CD1c-positive myeloid dendritic cell (primary cell): ENCODE results near the gene IGSF11.

Source experiments
- DNase-seq: peaks from one replicate; pipeline ENCODE4 v3.0.0-alpha.2; 2016; ENCODE audit errors: extremely low spot score

Gene IGSF11

DNA sequence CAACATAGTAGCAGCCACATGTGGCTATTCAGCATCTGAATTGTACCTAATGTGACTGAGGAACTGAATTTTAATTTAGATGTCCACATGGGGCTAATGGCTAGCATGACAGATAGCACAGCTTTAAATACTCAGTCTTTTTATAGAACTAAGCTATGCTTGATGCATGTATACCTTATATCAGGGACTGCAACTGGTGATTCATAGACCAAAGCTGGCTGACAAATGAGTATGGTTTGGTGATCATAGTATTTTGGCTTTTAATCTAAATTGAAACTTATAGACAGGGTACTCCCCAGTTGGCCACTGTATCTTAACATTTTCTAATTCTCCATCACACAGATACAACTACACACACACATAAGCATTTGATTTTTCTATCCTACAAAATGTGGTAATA is 83.6 kb downstream of the IGSF11 start:
- DNase-seq: no peak

DNA sequence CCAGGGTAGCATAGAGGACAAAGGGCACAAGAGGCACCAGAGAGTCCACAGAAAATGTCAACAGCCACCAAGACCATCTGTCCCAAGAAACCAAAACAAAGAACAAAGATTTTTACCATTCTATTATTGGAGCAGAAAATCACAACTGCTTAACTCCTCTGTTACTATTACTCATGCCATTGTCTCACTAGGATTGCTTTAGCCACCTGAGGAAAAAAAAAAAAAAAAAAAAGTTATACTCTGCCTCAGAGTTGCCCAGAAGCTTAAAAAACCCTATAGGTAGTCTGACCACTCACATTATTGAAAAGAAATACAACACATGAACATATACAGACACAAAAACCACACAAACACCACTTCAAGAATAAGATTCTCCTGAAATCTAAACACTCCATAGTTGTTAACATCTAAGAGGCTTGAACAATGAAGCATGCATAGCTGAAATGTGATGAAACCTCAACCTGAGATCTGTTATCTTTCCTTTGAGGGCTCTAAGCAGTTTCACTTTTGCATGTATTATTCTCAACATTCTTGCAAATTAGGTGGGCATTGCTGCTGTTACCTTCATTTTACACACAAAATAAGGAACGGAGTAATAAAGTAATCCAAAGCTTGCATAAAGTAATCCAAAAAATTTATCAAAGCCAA is 85.4 kb downstream of the IGSF11 start:
- no peak for DNase-seq

DNA sequence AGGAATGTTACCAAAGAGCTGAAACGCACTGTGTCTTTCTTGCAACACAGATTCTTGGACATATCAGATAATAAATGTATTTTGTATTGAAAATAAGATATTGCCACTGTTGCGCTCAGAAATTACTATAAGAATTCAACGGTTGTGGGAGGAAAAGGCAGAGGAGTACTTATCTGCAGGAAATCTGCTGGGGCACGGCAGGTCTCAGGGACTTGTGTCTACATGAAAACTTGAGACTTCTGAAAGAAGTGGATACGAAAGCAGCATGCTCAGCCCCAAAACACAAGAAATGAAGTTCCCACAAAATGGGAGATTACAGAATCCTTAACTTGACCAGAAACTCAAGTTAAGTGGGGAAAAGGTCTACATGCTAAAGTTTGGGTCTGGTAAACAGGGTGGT is 86.5 kb downstream of the IGSF11 start:
- DNase-seq: no peak

DNA sequence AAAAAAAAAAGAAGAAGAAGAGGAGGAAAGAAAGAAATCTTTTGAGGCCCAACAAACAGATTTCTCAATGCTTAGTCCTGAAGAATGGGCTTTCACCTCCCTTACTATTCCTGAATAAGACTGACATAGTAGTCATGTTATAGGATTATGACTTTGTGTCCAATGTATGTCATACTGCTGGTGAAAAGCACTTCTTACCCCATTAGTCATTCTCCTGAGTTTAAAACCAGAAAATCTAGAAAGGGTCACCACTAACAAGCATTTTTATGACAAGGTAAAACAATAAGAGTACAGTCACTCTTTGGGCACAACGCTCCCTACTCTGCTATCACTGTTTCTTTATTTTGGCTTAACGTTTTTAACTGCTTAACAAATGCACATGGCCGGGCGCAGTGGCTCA is 88.2 kb downstream of the IGSF11 start:
- no peak for DNase-seq

DNA sequence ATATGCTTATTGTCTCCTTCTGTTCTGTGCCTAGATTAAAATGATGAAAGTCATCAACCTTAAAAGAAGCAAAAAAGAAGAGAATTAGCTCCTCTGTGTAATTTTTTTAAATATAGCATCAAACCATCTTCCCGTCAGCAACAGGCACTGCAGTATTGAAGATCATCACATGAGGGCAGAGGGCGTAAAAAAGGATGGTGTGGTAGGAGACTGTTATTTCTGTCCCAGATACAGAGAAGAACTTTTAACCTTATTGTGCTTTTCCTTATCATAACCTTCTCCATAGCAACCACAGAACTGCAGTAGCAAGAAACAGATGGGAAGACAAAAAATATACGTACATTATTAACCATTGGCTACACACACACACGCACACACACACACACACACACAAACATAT is 88.8 kb downstream of the IGSF11 start:
- DNase-seq: no peak

DNA sequence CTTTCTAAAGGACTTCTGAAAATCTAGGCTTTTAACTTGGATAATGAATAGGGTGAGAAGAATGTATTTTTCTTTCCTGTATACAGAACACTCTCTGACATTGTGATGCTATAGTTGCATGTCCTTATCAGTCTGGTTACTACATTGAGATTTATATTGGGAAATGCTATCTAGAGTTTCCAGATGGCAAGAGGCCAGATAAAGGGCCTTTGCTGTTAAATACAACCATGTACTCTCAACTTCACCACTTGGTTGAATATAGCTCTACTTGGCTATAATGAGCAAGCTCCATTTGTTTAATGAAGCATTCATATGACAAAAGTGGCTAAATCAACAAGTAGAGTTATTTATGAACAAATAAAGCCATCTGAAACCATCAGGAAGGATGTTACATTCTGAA is 91.0 kb downstream of the IGSF11 start:
- DNase-seq: no peak

DNA sequence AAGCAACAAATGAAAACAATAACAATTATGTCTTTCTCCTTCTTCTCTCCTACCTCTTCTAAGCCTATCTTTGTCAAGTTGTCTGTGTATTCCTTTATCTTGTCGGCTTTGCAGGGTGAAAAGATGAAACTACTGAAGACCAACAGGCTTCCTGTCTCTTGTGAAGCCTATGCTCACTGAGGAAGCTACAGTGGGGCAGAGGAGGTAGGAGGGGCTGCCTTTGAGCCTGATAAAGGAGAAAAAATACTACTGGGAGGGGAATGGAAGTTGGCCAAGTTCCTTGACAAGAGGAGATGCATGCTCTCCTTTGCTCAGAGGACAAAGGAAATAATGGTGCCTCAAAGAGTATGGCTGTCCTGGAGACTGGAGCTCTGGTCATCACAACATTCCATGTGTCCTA is 92.0 kb downstream of the IGSF11 start:
- DNase-seq: no peak

DNA sequence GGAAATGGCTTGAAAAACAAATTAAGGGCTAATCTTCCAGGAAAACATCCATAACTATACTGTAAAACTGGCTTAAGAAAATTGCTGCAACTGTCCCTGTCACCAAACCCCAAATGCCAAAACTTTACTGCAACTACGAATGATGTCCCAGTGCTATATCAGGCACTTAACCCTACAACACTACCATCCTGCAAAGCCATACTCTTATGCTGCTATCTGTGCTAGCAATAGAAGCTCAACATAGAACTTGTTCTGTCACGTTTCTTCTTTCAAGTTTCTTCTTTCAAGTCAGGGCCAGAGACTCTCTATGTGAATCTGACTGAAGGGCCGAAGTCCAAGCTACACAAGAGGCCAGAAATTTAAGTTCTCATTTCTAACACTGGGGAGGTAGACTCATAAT is 92.5 kb downstream of the IGSF11 start:
- DNase-seq: no peak

DNA sequence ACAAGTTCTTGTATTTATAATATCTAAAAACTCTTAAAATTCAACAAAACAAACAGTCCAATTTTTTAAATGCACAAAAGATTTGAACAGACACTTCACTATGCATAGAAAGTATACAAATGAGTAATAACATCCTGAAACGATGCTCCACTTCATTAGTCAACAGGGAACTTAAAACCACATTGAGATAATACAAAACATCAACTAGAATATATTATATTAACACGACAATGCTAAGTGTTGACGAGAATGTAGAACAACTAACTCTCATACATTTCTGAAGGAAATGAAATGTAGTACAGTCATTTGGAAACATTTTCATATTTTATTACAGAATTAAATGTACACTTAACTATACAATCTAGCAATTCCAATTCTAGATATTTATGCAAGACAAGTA is 93.4 kb downstream of the IGSF11 start:
- no peak for DNase-seq

DNA sequence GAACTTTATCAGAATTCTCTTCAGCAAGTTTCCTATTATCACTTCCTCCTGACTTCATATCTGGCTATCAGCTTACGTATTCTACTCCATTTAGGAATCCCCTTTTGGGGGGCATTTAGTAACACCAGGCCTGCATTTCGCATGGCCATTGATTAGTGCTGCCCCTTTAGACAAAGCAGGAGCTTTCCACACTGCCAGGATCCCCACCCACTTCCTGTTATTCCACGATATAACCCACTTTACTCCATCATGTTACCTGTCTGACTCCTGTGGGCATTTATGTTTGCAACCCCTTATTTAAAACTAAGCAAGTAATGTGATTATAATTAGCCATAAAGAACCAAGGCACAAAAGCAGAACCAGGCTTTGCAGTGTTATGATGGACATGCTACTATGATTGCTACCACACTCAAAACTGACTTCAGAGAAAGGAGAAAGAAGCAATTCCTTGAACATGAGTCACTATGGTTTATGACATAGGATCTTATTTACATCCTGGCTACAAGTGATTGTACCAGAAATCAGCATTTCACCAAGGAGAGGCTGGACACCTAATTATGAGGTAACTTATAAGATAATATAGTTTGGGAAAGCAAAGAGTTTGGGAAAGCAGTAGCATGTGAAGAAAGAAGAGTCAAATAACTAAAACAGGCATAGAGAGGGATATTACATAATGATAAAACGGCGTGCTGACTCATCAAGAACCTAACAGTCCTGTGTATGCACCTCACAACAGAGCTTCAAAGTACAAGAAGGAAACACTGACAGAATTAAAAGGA is 96.3 kb downstream of the IGSF11 start:
- no peak for DNase-seq

DNA sequence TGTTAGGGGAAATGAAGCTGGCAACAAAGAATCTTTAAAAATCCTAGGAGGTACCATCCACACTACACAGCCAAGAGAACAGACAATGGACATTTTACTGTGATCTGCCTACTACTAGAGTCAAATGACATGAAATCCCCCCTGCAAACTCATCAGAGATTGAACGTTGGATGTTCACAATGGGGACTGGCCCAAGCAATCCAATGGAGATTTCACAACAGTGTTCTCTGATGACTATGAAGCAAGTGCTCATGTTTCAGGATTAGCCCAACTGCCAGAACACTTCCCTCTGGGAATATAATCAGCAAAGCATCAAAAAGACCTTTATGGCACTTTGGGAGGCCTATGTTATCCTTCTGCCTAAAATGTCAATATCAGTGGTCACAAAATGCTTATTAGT is 97.8 kb downstream of the IGSF11 start:
- no peak for DNase-seq

DNA sequence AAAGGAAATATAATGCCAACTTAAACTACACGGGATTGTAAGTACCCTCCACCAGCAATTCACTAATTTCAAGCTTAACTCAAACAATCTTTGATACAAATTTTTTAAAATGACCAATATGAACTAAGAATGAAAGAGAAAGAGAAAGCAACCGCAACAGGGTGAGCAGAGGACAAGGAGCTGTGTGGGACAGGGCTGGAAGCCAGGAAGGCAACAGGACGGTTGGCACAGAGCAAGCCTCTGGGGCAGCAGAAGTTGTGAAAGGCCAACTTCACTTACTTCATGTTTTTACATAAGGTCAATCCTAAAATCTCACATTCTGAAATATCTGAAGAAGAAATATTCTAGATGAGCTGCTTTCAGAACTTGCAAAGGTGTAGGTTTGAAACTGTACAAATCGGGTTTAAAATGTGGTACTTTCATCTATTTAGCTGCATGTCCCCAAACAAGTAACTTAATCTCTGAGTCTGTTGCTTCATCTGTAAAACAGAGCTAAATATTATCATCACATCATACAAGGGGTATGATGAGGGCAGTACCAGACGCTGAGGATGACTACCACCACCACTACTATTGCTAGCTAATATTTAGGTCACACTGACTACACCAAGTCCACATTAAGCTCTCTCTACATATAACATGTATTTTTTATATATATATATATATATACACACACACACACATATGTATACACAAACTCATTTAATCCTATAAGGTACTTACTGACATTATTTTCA is 101.7 kb downstream of the IGSF11 start:
- no peak for DNase-seq

DNA sequence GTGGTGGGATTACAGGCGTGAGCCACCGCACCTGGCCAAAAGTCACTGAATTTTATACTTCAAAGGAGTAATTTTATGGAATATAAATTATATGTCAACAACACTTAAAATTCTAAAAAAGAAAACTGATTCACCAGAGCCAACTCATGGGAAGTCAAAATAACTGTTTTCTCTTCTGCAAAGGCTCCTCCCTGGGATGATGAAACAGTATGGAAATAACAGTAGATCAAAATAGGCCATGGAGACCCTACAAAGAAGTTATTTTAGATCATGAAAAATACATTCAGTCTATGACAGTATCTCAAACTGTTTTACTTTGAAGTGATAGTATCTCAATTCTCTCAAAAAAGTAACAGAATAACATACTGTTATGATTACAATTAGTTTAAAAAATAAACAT is 102.7 kb downstream of the IGSF11 start:
- no peak for DNase-seq

DNA sequence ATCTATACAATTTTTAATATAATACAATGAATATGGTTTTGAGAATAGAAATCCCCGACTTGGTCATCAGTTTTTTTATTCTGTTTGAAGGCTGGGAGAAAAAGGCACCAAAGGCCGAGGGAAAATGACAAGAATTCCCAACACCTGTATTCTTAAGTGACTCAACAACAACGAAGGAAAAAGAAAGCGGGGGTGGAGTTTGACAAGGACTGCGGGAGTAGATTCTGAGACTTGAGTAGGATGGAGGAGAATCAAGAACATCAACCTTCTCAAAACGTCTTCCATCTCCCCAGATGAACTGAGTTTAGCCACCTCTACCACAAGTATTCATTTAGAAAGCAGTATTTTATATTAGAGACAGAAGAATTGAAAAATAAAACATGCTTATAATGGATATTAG is 107.2 kb downstream of the IGSF11 start:
- no peak for DNase-seq

DNA sequence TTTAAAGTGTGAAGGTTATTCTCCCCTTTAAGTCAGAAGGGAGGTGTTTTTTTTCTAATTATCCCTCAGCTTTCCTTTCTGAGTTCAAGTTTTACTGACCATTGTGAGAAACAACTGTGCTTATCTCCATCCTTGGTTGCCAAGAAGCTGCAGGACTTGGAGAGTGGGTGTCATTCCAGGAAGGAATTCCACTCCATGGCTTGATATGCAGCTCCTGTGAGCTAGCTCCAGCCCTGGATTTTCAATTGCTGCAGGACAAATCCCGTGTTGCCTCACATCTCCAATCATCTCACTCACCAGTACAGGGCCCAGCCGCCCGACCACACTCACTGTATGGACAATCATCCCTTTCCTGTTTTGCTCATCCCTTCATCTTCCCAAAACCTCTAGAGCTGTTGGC is 122.5 kb downstream of the IGSF11 start:
- no peak for DNase-seq

DNA sequence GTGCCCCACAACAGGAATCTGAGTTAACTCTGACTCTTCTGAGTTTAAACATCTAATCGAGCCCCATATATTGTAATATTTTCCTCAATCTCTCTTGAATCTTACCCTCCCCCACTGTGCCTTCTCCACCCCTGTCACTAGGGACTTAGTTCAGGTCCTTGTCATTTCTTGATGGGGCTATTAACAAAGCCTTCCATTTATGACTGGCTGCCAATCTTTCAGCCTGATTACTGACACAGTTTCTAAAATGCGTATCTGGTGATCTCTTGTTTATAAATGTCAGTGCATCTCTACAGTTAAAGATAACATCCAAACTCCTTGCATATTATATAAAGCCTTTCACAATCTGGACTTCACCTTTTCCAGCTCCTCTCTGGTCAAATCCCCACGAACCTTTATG is 124.3 kb downstream of the IGSF11 start:
- DNase-seq: no peak

DNA sequence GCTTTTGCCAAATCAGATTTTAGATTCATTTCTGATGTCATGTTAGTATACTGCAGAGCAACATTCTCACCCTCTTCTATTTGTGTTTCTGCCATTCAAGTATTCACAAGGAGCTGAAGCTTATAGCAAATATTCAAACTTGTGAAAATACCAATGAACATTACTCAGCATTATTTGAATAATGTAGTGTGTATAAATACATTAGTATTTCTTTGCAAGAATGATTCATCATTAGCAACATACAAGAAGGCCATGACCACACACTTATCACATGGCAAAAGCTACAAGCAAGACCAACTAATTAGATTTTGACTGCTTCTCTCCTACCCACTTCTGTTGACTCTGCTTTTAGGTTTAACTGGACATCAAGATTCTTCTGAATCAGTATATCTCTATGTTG is 124.9 kb downstream of the IGSF11 start:
- DNase-seq: no peak

DNA sequence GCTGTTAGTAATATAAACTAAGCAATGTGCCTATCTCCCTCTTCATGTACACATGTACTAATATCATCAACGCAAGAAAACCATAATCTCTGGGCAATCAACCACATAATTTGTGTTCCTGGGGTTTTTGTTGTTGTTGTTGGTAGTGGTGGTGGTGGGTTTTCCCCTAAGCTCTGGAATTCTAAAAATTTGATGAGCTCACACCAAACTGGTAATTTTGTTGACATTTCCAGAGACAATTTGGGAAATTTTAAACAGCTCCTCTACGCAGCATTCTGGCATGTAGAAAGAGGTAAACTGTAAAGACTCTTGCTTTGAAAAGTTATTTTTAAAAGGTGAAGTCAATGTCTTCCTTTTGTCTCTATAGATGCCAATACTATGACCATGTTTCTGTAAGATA is 126.7 kb downstream of the IGSF11 start:
- DNase-seq: no peak

DNA sequence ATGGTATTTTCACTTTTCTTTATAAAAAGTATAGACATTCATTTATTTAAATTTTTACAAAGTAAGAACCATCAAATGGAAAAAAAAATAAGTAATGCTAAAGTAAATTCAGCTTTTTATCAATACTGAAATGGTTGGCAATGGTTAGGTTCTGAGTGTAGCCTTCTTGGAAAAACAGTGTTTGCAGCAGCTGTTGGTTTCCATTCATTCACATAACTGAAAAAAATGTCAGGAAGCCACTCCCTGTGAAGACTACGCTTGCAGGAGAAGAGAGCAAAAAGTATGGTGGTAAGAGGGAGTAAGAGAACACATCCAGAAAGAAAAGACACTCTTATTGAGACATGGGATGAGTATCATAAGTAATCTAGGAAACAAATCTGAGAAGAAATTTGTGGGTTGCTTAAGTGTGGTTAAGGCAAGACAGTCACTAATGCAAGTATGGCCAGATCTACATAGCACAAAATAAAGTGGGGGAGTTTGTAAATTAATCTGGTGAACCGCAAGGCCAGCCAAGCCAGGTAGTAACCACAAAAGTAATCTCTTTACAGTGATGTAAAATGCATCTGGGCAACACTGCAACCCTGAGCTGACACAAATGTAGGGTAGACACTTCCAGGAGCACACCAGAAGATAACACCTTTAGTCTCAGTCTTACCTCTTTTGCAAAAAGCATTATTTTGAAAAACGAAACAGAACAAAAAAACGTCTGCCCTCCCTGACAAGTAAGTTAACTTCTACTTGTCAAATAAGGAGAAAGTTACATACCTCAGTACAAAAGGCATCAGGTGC is 133.7 kb downstream of the IGSF11 start:
- no peak for DNase-seq

DNA sequence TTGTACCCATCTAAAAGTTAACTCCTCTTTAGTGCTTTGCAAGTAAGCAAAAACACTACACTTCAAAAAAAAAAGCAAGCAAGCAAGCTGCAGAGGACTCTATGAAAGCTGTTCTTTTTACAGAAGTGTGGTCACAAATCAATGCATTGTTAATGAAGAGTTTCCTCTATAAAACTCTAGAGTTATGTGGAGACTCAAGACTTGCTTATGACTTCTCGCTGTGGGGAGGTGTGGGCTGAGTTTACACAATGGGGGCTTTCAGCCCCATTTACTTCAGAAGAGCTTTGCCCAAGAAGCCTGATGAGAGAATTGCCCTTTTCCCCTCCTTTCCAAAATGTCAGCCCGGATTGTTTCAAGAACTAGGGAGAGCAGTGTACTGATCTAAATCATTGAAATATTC is 144.4 kb downstream of the IGSF11 start:
- no peak for DNase-seq

DNA sequence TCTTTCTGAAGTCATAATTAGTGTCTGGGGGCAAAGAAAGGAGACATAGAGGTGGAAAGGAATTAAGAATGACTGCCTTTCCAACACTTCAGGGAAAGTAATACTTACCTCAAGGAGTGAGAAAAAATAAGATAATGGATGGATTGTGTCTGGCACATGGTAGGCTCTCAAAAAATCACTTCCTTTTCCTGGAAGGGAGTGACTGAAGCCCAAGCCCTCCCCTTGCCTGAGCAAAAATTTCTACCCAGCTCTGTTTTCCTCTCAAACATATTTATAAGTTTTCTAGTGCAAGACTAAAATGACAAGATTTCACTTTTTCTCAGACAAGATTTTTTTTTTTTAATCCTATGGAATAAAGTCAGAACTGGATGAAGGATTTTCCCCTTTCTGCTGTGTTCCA is 145.0 kb downstream of the IGSF11 start:
- DNase-seq: no peak

DNA sequence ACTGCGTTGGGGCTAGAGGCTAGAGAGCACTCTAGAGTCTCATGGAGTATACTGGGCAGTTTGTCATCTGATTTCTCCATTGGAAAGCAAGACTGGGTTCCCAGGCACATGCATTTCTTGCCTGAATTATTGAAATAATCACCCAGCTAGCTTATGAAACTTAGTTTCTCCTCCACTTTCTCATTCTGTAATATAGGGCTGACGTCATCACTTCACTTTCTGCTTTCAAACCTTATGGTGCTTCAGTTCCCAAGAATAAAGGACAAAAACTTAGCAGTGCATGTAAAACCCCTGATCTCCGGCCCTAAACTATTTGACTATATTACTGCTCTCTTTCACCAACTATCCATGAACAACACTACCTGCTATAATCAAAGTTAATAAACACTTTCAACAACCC is 147.9 kb downstream of the IGSF11 start:
- DNase-seq: no peak
